T-helper 2 cell treated with Interferon-gamma antibody and Interleukin-4, amounts not matched to agents 100 ng/mL and 5 ng/mL, for 36 hours (primary cell): ENCODE measurements around the gene GRAMD2B. TPM values are rescaled to one million over a fixed set of nuclear protein-coding genes. Genes with fewer than 3 reads are reported as not detected.

Source experiments
- intact Hi-C: fragments of 100-400 bp; cut with micrococcal nuclease; formaldehyde crosslinking; loops from one replicate; pipeline ENCODE4 v1.15.1; 2023
- total RNA-seq: library from RNA; stranded (reverse); gene quantifications from 2 replicates; pipeline ENCODE4 v1.2.3, GENCODE V29; 2022

GRAMD2B gene
- total RNA-seq, 1 donor from 2014 or later = 5.2 TPM

DNA sequence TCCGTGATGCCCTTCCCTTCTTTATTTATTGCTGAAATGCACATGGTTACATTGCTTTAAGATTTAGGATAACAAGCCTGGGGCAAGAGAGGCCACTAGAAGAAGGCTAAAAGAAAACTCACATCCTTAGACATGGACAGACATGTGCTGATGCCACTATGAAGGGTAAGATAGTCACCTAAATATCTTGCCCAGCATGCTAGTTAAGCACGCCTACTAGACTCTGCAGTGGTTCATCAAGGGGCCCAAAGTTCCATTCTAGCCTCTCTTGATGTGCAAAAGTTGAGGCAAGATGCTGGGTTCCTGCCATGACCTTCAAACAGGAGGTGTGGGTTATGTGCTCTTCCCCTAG lies 49.3 kb downstream of the GRAMD2B start:
- intact Hi-C loops = no loop called here

- intact Hi-C loops = no loop called here
Observed at GRCh38 chr5:126477294-126478117, 54.3 kb downstream of the GRAMD2B start.

DNA sequence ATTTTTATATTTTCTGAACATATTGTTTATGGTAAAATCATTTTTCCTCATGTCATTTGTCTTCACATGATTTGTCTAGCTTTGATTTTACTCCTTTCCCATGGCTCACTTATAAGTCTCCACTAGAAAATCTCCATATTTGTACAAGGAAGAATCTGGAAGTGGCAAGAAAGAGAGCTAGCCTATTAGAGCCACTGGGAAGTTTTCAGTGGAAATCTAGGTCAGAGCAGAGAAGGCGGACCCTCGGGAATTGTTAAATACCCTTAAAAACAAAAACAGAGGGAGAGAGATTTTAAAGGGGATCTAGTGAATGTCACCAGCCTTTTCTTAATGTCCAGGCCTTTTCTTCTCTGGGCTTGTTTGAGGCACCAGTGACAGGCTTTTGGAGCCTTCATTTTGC lies 56.6 kb downstream of the GRAMD2B start:
- intact Hi-C loops = no loop called here

GRCh38 chr5:126480824-126481223 lies 57.6 kb downstream of the GRAMD2B start:
- intact Hi-C loops = no loop called here

- intact Hi-C loops = no loop called here
Observed at GRCh38 chr5:126481243-126481642, 58.0 kb downstream of the GRAMD2B start.

- intact Hi-C loops = no loop called here
Observed at GRCh38 chr5:126482591-126482990, 59.4 kb downstream of the GRAMD2B start.

- intact Hi-C loops = no loop called here
Observed at GRCh38 chr5:126483156-126483555, 59.9 kb downstream of the GRAMD2B start.

DNA sequence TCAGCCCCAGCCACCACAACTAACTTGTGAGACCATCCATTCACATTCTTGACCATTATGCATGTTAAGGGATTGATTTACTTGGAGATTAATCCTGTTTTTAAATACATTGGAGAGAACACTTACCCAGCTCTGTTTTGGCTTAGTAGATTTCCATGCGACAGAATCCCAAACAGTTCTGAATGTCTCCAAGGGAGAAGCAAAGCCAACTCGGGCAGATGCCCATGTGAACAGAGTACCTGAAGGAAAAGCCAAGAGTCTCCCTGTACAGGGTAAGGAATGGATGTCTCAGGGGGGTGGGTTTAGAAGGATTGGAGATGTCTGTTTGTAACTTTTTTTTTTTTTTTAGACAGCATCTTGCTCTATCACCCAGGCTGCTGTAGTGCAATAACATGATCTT lies 61.0 kb downstream of the GRAMD2B start:
- intact Hi-C loops = no loop called here

GRCh38 chr5:126486332-126486731 lies 63.1 kb downstream of the GRAMD2B start:
- intact Hi-C loops = no loop called here

DNA sequence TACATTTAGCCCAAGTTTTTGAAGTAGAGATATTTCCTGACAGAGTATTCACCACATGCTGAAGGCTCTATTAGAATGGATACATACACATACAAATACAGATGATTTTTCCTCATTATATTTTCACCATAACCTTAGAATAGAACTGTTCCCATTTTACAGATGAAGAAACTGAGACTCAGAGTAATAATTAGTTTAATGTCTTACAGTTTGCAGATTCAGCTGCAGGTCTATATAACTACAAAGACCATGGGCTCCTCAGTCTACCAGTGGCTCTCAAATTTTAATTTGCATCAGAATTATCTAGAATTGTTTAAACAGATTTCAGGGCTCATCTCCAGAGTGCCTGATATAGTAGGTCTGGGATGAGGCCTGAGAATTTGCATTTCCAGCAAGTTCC lies 64.4 kb downstream of the GRAMD2B start:
- intact Hi-C loops = no loop called here

GRCh38 chr5:126488443-126489065 lies 65.3 kb downstream of the GRAMD2B start:
- intact Hi-C loops = no loop called here

GRCh38 chr5:126490167-126490940 lies 67.1 kb downstream of the GRAMD2B start:
- intact Hi-C loops = no loop called here

- intact Hi-C loops = no loop called here
Observed at GRCh38 chr5:126492939-126493338, 69.7 kb downstream of the GRAMD2B start.

DNA sequence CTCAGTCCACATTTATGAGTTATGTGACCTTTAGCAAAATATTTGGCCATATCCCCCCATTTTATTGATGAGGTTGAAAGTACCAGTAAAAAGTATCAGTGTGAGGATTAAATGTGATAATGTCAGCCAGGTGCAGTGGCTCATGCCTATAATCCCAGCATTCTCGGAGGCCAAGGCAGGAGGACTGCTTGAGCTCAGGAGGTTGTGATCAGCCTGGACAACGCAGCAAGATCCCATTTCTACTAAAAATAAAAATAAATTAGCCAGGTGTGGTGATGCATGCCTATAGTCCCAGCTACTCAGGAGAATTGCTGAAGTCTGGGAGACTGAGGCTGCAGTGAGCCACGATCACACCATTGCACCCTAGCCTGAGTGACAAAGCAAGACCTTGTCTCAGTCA lies 71.2 kb downstream of the GRAMD2B start:
- intact Hi-C loops = no loop called here

- intact Hi-C loops = no loop called here
Observed at GRCh38 chr5:126497506-126497905, 74.3 kb downstream of the GRAMD2B start.

DNA sequence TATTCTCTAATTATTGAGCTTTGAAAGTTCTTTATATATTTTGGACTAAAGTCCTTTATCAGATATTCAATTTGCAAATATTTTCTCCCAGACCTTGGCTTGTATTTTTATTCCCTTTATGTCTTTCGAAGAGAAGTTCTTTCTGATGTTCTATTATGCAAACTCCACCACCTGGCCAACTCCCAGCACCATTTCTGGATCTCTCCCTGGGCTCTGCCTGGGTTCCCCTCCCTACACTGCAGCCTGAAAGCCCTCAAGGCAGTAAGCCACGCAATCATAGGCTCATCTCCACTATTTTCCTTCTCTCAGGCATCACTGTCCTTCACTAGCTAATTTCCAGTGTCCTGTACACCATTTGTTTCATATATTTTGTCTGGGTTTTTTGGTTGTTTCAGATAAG lies 76.1 kb downstream of the GRAMD2B start:
- intact Hi-C loops = no loop called here

- intact Hi-C loops = loop anchor here (1.0 to 5.0 kb wide), 4 partner anchors 39 to 163 kb away; partner anchors contain the start of gene GRAMD2B
Observed at GRCh38 chr5:126499853-126500342, 76.7 kb downstream of the GRAMD2B start.

- intact Hi-C loops = loop anchor here (2.0 to 5.0 kb wide), 2 partner anchors 79 to 164 kb away; partner anchors contain the start of gene GRAMD2B
Observed at GRCh38 chr5:126501448-126501847, 78.2 kb downstream of the GRAMD2B start.

DNA sequence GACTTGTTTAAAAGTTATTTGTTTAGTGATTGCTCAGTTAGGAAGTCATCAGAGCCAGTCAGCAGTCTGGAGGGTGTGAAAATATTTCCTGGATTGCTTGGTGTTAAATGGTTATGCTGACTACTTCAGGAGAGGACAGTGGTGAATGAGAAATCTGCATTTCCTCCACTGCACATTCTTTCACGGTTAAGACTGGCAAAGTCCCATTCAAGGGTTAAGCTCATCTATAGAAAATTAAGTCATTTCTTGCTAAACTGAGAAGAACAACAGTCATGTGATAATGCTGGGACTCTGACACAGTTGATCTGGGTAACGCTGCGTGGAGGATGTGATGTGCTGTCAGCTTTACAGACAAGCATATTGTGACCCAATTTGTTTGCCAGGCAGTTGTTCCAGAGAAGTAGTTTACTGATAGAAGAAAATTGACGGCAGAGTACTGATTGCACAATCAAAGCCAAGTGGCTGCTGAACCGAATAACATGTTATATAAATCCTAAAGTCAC lies 80.4 kb downstream of the GRAMD2B start:
- intact Hi-C loops = loop anchor here (5.0 kb wide), 1 partner anchor 166 kb away; no protein-coding TSS in a partner anchor

DNA sequence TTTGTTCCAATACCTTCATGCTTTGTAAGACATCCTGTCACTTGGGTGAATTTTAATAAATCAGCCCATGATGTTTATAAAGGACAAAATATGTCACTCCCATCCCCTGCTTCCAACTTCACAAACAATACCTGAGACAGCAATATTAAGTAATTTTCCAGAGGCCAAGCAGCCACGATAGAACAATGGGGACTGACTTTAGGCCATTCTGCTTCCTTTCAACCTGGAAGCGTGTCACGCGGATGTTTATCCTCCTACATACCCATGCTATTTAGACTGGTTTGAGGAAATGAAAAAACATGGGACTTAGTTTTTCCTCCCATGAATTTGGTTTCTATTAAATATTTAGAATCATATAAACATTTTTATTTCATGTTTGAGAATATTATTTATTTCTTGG lies 82.9 kb downstream of the GRAMD2B start:
- intact Hi-C loops = no loop called here

GRCh38 chr5:126508251-126508961 lies 85.2 kb downstream of the GRAMD2B start:
- intact Hi-C loops = no loop called here
